ENCODE results near the gene ASH1L.

DNA sequence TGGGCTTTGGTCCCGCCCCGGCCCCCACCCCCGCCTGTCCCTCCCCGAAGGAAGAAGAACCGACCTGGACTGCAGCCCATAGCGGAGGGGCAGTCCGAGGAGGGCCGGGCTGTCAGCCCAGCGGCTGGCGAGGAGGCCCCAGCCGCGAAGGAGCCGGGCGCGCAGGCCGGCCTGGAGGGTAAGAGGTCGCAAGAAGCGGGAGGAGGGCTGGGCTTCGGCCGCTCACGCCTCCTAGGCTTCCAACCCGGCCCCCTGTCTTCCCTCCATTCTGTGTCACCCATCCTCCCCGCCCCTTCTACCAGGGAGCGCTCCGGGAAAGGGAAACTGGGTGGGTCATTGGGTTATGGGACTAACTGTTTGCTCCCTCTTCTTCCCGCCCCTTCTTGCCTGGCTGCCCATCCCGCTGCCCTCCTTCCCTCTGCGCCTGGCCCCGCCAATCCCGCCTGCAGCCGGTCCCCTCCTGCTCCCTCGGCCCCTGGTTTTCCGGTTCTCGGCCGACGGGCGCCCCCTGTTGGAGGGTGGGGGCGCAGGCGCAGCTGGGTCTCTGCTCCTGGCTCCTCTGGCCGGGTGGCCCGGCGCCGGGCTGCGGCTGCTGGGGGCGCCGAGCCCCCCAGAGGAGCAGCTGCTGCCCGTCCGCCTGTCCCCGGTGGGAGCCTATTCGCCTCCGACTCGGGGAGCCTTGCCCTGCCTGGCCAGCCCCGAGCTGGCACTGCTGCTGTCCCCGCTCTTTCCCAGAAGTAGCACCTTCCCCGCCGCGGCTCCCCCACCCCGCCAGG, 239.5 kb downstream of the ASH1L start:
- TF ChIP-seq POLR2A (IDR thresholded peaks at IDR 0.05; ENCODE audit: low read depth, low read length), result no peak
- TF ChIP-seq PAX5 (IDR thresholded peaks at IDR 0.05; ENCODE audit: insufficient read depth, low read length, severe bottlenecking), result no peak
- no peak for TF ChIP-seq POLR2AphosphoS5 (IDR thresholded peaks at IDR 0.05; ENCODE audit: low read depth, low read length)
- no peak for TF ChIP-seq TAF1 (IDR thresholded peaks at IDR 0.05; ENCODE audit: low read depth, low read length)

Data from GM12891 (cell line).